ENCODE data around the gene S1PR1. TPM values are rescaled to one million over a fixed set of nuclear protein-coding genes. Genes with fewer than 3 reads are reported as not detected.

The S1PR1 gene
- total RNA-seq, 1 experiment from 2014 or later = 0.24 TPM

DNA sequence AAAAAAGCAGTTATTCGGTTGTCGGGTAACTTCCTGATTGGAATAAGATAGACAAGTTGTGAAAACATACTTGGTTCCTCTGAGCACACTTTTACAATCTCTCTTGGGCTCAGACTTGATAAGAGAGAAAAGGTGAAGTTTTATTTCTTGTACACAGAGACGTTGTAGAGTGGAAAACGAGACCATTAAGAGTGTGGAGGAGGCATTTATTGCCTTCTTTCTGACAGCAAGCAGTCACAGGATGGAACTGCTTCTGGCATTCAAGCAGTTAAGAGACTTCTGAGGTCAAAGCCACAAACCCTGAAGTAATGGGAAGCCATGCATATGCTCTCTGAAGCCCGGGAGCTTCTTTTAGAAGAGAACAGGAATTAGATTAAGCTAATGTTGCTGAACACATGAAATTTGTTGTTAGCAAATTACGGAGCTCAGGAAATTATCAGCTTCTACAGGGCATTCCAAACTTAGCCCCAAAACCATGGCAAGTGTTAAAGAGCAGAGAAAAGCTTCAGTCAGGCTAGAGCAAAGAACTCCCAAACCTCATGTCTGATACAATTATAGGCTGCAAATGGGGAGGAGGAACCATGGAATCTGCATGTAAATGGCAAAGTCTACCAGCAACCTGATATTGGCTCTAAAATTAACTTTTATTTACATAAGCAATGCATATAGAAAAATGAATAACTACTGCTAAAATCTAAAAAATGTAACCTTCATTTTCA, 26.0 kb downstream of the S1PR1 start:
- peaks cover 20 to 26% of the 10 kb centered on the region in 2 experiments for H3K4me1 Mint-ChIP-seq
- TF ChIP-seq, protein P1, sequence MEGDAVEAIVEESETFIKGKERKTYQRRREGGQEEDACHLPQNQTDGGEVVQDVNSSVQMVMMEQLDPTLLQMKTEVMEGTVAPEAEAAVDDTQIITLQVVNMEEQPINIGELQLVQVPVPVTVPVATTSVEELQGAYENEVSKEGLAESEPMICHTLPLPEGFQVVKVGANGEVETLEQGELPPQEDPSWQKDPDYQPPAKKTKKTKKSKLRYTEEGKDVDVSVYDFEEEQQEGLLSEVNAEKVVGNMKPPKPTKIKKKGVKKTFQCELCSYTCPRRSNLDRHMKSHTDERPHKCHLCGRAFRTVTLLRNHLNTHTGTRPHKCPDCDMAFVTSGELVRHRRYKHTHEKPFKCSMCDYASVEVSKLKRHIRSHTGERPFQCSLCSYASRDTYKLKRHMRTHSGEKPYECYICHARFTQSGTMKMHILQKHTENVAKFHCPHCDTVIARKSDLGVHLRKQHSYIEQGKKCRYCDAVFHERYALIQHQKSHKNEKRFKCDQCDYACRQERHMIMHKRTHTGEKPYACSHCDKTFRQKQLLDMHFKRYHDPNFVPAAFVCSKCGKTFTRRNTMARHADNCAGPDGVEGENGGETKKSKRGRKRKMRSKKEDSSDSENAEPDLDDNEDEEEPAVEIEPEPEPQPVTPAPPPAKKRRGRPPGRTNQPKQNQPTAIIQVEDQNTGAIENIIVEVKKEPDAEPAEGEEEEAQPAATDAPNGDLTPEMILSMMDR (conservative IDR thresholded peaks at IDR 0.05) = no peak
- Histone ChIP-seq H3K79me1 (ENCODE audit: insufficient read depth, low read depth, low read length, poor library complexity, severe bottlenecking) (no peaks in the 10 kb centered on the region), H3K18ac (ENCODE audit: insufficient read length, low read depth, low read length) (no peak overlapping the region), H2AK5ac (ENCODE audit: insufficient read length, low read length) (no peak overlapping the region), H4K20me1 (ENCODE audit: control insufficient read depth, insufficient read depth, insufficient read length) (no peaks in the 10 kb centered on the region), H3T11ph (ENCODE audit: low read length) (no peak overlapping the region), H2BK5ac (ENCODE audit: insufficient read length, low read length) (no peak overlapping the region), H2BK15ac (ENCODE audit: low read depth, low read length) (no peak overlapping the region), H3K27me3 (ENCODE audit: insufficient read depth, low read length) (no peaks in the 10 kb centered on the region), H3K9me3 (ENCODE audit: control insufficient read depth, low read depth, low read length) (no peaks in the 10 kb centered on the region), H3K79me2 (ENCODE audit: insufficient read depth, low read length) (no peaks in the 10 kb centered on the region), H2AFZ (ENCODE audit: low read length) (no peak overlapping the region), H3K4ac (ENCODE audit: low read depth, low read length) (no peak overlapping the region), H2BK20ac (ENCODE audit: low read depth, low read length, poor library complexity, severe bottlenecking) (no peak overlapping the region), H3K4me2 (ENCODE audit: insufficient read depth, insufficient read length, low read length) (no peak overlapping the region), H4K5ac (ENCODE audit: insufficient read length, low read depth, low read length) (no peak overlapping the region), H3K56ac (ENCODE audit: insufficient read length, low read depth, low read length) (no peak overlapping the region), H3K23me2 (ENCODE audit: insufficient read length, low read depth, low read length, poor library complexity, severe bottlenecking) (no peaks in the 10 kb centered on the region), H3K23ac (ENCODE audit: insufficient read length, low read depth, low read length) (no peak overlapping the region), H3K4me1 (ENCODE audit: insufficient read depth, low read length) (no peaks in the 10 kb centered on the region), H3K14ac (ENCODE audit: insufficient read depth, low read length) (no peak overlapping the region), H2BK120ac (ENCODE audit: low read depth, low read length, poor library complexity, severe bottlenecking) (no peak overlapping the region), H4K8ac (replicated peaks; ENCODE audit: insufficient read length, low read depth, low read length) (no peak overlapping the region), H2BK12ac (ENCODE audit: insufficient read length, low read depth, low read length) (no peak overlapping the region), H3K9ac (ENCODE audit: extremely low read depth, insufficient read length, low read length) (no peak overlapping the region), H4K91ac (ENCODE audit: insufficient read length, low read depth, low read length) (no peak overlapping the region), H3K27ac (ENCODE audit: insufficient read length, low read depth, low read length) (no peak overlapping the region)
- no peaks in the 10 kb centered on the region for H3K27me3 Mint-ChIP-seq (ENCODE audit: low read depth)
- H3K9me3 Mint-ChIP-seq = no peaks in the 10 kb centered on the region
- H3K4me3 Mint-ChIP-seq = no peak overlapping the region
- H3K27ac Mint-ChIP-seq = no peak overlapping the region
- DNase-seq = no peak
- no CpG with 5 or more reads among the region's 6 CpGs for WGBS (ENCODE audit: extremely low coverage, insufficient read length, low lambda C conversion rate)
- no peaks in the 10 kb centered on the region for H3K36me3 Mint-ChIP-seq (ENCODE audit: insufficient read depth in 1 of 3, low read depth in 3 of 3)

All from H9 (cell line).